ENCODE measurements around the gene GLDC. TPM values are rescaled to one million over a fixed set of nuclear protein-coding genes. Genes with fewer than 3 reads are reported as not detected.
A peak's percentile ranks its signal among the peaks of the same experiment; 100 is the strongest.
"Not testable (repeated sequence)": the region's sequence is repeated elsewhere in the genome, so short reads cannot be mapped to it uniquely, and the experiment has no call there.

Gene GLDC
- total RNA-seq, 1 donor from 2014 or later, result 1.7 TPM

- DNase-seq (no peak), ATAC-seq (no peak)
- Histone ChIP-seq H3K27ac (no peak overlapping the region), H3K4me1 (no peaks in the 10 kb centered on the region), H3K36me3 (no peaks in the 10 kb centered on the region), H3K9me3 (no peaks in the 10 kb centered on the region), H3K4me3 (no peak overlapping the region), H3K27me3 (no peaks in the 10 kb centered on the region)
- intact Hi-C loops (cut with DNase I), result no loop called here
- TF ChIP-seq CTCF (IDR thresholded peaks at IDR 0.05), result no peak
These were observed 13.3 kb upstream of the GLDC start for GRCh38 chr9:6658628-6659353.

DNA sequence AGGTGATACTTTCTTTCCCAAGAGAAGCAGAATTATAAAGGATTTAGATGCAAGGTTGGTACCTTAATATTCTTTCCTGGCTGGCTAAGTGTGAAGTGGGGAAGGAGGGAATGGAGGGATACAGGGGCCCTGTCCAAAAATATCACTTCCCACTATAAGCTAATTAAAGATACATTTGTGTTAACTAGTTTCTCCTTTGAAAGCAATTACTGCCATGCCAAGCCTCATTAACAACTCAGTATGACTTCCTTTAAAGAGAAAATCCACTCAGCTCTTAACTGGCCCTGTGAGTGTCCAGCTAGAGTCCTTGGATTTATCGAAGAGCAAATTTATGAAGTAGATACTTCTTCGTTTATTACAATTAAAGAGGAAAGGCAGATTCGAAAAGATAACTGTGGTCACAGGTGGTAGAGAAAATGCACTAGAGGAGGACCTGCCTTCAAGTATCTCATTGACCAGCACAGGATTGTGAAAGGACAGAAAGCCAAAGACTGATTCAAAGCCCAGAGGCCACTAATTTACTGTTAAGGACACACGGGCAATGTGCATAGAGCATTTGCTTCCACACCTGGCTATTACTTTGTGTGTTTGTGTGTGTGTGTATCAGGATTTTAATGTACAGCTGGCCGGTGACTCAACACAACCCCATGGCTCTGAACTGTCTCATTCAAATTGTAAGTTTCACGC is 11.2 kb upstream of the GLDC start:
- Histone ChIP-seq H3K36me3 (no peaks in the 10 kb centered on the region), H3K4me1 (no peaks in the 10 kb centered on the region), H3K27me3 (no peaks in the 10 kb centered on the region), H3K9me3 (no peaks in the 10 kb centered on the region), H3K27ac (no peak overlapping the region), H3K4me3 (no peak overlapping the region)
- ATAC-seq, result no peak
- intact Hi-C loops (cut with DNase I), result no loop called here
- no peak for TF ChIP-seq CTCF (IDR thresholded peaks at IDR 0.05)
- DNase-seq, result no peak

- H3K27ac ChIP-seq, result no peak overlapping the region
- ATAC-seq, result no peak
- intact Hi-C loops (cut with DNase I), result no loop called here
- H3K4me3 ChIP-seq, result no peak overlapping the region
- no peaks in the 10 kb centered on the region for H3K27me3 ChIP-seq
- no peak for TF ChIP-seq CTCF (IDR thresholded peaks at IDR 0.05)
- H3K9me3 ChIP-seq, result no peaks in the 10 kb centered on the region
- no peaks in the 10 kb centered on the region for H3K36me3 ChIP-seq
- no peaks in the 10 kb centered on the region for H3K4me1 ChIP-seq
- no peak for DNase-seq
These were observed 9.5 kb upstream of the GLDC start for GRCh38 chr9:6655036-6655435.

- no peak for TF ChIP-seq CTCF (IDR thresholded peaks at IDR 0.05)
- Histone ChIP-seq H3K4me1 (peaks cover 10% of the 10 kb centered on the region), H3K27me3 (peaks cover 25% of the 10 kb centered on the region), H3K36me3 (no peaks in the 10 kb centered on the region), H3K4me3 (peak overlapping the region; percentile 54), H3K9me3 (no peaks in the 10 kb centered on the region), H3K27ac (no peak overlapping the region)
- intact Hi-C loops (cut with DNase I), result no loop called here
- DNase-seq, result no peak
- ATAC-seq, result no peak
These were observed 736 bp upstream of the GLDC start for GRCh38 chr9:6646293-6646636.

- DNase-seq; H3K36me3 ChIP-seq; H3K27ac ChIP-seq; H3K9me3 ChIP-seq; intact Hi-C loops (cut with DNase I); H3K4me1 ChIP-seq: not testable (repeated sequence)
- Histone ChIP-seq H3K4me3 (peak overlapping the region; percentile 54), H3K27me3 (peaks cover 25% of the 10 kb centered on the region)
- ATAC-seq, result peak; percentile 47
These were observed 499 bp downstream of the GLDC start for GRCh38 chr9:6645105-6645354.

DNA sequence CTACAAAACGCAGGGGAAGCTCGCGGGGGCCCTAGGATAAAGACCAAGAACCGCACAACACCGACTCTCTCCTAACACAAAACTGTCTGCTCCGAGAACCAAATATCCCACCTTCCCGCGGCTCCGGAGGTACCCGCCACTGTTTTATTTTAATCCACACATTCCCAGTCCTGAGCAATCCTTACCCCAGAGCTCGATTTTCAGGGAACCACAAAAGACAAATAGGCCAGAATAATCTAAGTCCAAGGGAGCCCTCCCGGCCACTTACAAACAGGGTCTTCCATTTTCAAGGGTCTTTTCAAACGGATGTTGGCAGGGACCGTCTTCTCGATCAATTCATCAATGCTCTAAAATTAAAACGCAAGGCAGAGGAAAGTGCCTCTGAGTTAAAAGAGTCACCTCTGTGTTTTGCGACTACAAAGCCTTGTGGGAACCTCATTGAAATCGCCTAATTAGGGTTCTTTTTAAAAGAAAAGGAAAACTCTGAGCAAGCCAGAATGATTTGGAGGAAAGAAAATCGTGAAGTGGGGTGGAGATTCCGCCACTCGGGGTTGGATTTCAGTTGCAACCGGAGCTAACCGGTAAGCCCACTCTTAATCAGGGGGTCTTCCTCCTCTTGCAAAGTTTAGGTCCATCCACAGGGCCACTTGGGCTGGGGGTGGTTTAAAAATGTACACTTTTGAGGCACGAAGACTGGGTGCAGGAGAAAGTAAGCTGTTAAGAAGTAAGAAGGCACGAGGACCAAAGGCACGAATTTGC is 1.0 kb downstream of the GLDC start:
- ATAC-seq (no peak), DNase-seq (no peak)
- peaks cover 25% of the 10 kb centered on the region for H3K27me3 ChIP-seq
- intact Hi-C loops (cut with DNase I), result no loop called here
- TF ChIP-seq CTCF (IDR thresholded peaks at IDR 0.05), result no peak
- no peak overlapping the region for H3K27ac ChIP-seq
- no peaks in the 10 kb centered on the region for H3K36me3 ChIP-seq
- peak overlapping the region; percentile 54 for H3K4me3 ChIP-seq
- H3K4me1 ChIP-seq, result peaks cover 10% of the 10 kb centered on the region
- no peaks in the 10 kb centered on the region for H3K9me3 ChIP-seq
